Head of caudate nucleus (tissue), 42 donors: ENCODE data around the gene ZNF341.

Source experiments
- DNase-seq, 42 donors: peaks; one replicate each; pipeline versions ENCODE4 v3.0.0 to v3.0.0-alpha.2; 2020 to 2021; ENCODE audit warnings: mixed read lengths in 7 of 42
- intact Hi-C: fragments of 100-400 bp; cut with DNase I; formaldehyde crosslinking; loops from one replicate; pipeline ENCODE4 v1.15.0; 2022

The ZNF341 gene

DNA sequence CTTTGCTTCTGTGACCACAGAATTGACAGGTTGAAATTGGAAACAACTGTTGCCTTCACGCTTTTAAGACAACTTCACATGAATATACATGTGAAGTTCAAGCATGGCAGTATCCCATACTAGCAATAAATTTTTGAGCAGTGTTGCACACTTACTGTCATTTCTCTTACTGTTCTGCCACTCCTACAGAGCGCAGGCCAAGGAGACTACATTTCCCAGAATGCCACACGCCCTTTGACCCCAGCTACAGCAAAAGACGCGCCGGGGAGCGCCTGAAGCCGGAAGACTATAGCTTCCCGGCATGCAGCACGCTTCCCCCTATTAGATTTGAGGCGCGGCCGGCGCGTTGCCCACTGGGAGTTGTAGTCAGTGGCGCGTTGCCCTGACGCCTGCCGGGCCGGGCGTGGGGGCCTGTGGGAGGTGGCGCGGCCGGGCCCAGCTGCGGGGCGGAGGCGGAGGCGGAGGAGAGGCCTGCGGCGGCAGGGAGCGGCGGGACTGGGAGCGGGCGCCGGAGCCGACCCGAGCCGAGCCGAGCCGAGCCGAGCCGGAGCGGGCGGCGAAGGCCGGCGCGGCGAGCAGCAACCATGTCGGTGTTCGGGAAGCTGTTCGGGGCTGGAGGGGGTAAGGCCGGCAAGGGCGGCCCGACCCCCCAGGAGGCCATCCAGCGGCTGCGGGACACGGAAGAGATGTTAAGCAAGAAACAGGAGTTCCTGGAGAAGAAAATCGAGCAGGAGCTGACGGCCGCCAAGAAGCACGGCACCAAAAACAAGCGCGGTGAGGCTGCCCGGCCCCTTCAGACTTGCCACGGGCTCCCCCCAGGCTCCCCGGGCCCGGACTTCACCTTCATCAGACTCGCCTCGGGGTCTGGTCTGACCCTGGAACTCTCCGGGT, 79.3 kb downstream of the ZNF341 start, which contains the start of gene CHMP4B:
TSS of gene CHMP4B (plus strand) at position 464 of the 891 bp plus-strand sequence. CDS start at position 585, 121 bp downstream.
- intact Hi-C loops: loop anchor here (2.0 to 5.0 kb wide), 3 partner anchors 79 to 300 kb away; partner anchors contain the start of genes RALY and ZNF341
- DNase-seq: peak; percentile 98 to 100 (median 99)

DNA sequence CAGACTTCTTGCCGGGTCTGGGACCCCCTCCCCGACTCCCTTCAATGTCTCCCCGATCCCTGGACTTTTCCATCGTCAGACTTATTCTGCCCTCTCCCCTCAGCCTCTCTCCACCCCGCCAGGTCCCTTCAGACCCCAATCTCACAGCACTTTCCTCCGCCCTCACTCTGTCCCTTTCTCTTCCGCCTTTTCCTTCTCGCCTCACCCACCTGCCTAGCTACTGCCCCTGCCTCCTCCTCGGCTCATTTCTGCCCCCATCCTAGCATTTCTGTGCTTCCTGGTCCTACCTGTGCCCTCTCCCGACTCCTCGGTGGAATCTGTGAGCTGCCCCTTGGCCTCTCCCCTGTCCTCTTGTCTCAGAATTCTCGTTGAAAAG, 80.0 kb downstream of the ZNF341 start:
- intact Hi-C loops: loop anchor here (2.0 to 5.0 kb wide), 3 partner anchors 79 to 299 kb away; partner anchors contain the start of genes RALY and ZNF341
- DNase-seq: peak in 2 of 42 donors; percentile 5 to 20

DNA sequence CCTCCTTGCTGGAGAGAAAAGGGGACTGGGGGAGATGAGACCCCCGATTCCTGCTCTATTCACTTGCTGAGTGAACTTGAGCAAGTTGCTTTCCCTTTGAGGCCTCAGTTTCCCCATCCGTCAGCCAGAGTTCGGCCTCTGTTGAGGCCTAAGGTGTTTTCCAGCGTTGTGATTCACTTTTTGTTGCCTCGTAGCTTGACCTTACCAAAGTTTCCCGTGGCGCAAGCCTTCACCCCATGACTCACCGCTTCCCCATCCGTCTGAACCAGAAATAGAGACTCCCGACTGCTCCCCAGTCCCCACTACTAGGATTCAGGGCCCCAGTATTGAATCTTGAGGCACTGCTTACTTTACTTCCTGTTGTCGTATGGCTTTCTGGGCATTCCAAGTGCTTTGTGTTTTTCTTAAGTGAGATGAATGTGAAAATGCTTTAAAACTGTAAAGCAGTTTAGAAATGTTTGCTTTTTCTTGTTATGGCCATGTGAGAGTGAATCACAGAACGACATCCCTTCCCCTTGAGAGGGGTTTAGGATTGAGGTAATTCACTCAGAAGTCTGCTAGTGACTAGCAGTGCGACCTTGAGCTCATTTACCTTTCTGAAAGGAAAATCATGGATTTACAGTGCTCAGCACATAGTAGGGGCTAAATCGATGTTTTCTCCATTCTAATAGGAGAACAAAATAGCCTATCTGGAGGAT, 80.5 kb downstream of the ZNF341 start:
- DNase-seq: peak in 17 of 42 donors; percentile 7 to 73 (median 39)
- intact Hi-C loops: loop anchor here (5.0 kb wide), 2 partner anchors 80 to 180 kb away; partner anchors contain the start of genes RALY and ZNF341

DNA sequence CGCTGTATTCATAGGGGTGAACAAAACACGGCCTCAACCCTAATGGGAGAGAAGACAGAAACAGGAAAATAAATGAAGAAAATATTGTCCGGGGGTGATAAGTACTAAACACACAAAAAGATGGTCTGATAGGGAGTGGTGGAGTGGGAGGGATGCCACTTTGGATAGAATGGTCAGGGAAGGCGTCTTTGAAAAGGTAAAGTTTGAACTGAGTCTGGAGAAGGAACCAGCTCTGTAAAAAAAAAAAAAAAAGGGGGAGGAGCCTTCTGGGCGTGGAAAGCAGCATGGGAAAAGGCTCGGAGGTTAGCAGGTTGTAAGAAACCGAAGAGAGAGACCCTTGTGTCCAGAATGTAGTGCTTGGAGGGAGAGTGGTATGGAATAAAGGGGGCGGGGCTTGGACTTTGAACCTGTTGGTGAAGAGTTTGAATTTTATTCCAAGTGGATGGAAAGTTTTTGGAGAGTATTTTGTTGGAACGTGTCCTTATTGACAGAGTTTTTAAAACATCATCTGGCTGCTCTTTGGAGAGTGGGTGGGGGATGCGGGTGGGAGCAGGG, 81.2 kb downstream of the ZNF341 start:
- intact Hi-C loops: loop anchor here (5.0 kb wide), 2 partner anchors 81 to 179 kb away; partner anchors contain the start of genes RALY and ZNF341
- DNase-seq: no peak

DNA sequence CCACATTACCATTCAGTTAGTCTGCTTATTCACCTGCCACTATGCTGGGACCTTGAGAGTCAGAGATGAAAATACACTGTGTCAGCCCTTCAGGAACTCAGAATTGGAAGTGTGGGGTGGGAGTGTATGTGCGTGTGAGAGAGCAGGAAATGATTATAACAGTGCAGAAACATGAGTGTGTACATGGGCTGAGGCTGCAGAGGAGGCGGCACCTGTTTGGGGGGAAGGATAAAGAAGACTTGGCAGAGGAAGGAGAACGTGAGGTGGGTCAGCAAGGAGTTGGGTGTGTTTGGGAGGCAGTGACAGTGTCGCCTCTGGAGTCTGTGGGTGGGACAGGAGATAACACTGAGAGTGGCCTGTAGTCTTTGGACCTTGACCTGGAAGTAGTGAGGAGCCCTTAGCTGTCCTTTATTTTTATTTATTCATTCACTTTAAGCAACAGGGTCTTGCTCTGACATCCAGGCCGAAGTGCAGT, 82.5 kb downstream of the ZNF341 start:
- DNase-seq: no peak
- intact Hi-C loops: loop anchor here (5.0 kb wide), 2 partner anchors 82 to 178 kb away; partner anchors contain the start of genes RALY and ZNF341

DNA sequence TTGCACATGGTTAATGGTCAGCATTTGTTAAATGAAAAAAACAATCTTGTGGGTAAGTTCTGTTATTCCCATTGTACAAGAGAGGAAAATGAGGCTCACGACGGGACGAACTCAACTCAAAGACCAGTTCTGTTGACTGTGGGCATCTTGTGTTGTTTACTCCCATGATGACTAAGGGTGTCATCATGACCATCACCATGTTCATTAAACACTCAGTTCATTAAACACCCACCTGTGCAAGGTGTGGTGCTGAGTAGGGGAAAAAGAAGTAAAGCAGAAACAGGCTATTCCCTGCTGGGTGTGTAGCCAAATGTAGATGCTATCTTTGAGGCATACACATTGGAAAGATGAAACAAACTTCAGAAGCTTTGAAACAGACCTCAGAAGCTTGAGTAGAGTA, 83.9 kb downstream of the ZNF341 start:
- no peak for DNase-seq
- intact Hi-C loops: no loop called here

DNA sequence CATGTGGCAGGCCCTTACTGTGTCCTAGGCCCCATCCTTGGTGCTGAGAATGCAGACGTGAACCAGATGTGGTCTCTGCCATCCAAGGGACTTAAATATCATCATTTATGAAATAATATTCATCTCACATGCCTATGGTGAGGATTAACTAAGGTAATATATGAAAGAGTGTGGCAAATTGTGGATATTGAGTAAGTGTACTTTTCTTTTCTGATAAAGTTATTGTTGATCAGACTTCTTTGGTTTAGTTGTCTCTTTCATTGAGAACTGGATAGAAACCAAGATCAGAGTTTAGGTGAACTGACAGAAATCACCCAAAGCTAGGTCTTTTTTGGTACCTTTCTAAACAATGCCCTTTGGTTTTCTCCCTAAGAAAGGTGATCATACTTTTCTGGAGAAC, 84.4 kb downstream of the ZNF341 start:
- intact Hi-C loops: no loop called here
- no peak for DNase-seq

DNA sequence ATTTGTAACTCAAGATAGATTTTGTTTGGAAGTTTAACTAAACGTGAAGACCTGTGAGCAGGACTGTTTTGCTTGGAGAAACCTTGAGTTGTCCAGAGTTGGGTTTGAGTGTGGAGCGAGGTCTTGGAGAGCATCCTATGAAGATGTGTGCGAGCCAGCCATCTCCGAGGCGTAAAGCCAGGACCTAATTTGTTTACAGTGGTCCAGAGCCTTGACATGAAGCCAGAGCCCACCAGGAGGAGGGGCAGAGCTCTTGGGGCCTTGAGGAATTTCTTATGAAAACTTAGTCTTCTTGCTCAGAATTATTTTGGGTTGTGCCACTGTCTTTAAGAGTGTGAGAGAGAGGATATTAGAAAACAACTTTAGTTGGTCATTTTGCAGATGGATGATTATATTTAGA, 85.6 kb downstream of the ZNF341 start:
- no peak for DNase-seq
- intact Hi-C loops: no loop called here

DNA sequence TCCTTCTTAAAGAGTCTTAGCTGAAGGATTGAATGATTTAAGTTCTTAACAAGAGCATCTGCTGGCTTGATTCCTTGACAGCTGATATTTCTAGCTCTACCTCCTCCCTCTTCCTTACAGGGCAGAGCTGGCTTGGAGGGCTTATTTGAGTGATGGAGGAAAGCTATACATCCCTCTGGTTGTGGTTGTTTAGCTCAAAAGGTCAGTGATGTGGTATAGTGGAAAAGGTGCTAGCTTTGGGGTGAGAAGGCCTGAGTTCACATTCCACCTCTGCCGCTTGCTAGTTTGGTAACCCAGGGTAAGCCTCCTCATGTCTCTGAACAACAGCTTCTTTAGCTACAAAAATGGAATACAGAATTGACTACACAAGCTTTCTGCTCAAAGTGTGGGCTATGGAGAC, 87.7 kb downstream of the ZNF341 start:
- intact Hi-C loops: no loop called here
- DNase-seq: no peak

DNA sequence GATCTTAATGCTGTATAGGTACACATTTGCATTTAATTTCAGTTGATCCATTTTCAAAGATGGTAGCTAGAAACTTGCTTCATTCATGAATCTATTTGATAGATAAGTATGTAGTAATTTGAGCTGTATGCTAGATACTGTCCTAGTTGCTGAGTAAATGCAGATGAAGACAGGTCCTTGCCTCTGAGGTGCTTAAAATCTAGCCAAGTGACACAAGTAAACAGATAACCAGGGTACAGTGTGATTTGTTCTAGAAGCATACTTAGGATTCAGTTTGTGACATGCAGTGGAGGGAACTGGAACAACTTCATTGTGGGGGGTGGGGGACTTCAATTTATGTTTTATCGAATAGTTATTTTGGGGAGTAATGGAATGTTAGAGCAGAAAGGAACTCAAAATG, 88.6 kb downstream of the ZNF341 start:
- intact Hi-C loops: no loop called here
- no peak for DNase-seq

DNA sequence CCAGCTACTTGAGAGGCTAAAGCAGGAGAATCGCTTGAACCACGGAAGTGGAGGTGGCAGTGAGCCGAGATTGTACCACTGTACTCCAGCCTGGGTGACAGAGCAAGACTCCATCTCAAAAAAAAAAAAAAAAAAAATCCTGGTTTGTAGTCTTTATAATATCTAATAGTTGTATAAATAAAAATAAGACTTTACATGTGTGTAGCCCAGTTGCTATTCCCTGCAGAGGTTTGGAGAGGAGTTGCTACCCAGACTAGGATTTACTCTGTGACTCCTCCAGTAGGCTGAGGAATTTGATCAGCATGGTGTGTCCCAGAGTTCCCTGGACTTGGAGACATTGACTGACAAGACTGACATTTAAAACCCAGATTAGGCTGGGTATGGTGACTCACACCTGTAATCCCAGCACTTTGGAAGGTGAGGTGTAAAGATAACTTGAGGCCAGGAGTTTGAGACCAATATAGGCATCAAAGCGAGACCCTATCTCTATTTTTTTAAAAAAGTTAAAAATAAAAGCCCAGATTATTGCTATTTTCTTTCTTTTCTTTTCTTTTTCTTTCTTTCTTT, 89.6 kb downstream of the ZNF341 start:
- no peak for DNase-seq
- intact Hi-C loops: no loop called here

DNA sequence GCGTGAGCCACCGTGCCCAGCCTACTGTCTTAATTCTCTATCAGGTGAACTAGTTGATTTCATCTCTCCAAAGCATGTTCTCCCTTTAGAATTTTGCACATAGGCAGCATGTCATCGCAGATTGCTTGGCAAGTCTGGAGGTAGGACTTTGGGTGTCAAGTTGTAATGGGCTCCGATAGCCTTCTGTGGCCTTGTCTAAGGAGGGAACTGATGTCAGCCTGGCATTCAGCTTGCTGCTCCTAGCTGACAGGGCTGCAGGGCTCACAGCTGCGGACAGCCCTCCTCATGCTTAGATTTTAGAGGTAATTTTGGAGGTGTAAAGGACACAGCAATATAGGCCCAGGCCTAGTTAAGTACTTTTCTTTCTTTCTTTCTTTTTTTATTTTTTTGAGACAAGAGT, 90.6 kb downstream of the ZNF341 start:
- intact Hi-C loops: no loop called here
- DNase-seq: no peak

DNA sequence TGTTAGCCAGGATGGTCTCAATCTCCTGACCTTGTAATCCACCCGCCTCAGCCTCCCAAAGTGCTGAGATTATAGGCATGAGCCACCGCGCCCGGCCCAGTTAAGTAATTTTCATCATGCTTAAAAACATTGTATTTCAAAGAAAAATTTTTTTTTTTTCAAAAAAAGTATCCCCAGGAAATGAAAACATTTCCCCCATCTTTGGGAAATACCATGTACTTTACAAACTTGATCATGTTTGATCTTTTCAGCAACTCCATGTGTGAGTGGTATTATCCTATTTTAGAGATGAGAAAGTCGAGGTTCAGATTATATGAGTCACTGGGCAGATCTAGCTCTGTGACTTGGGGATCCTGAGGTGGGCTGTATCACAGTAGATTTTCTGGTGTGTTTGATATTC, 91.2 kb downstream of the ZNF341 start:
- DNase-seq: no peak
- intact Hi-C loops: no loop called here

DNA sequence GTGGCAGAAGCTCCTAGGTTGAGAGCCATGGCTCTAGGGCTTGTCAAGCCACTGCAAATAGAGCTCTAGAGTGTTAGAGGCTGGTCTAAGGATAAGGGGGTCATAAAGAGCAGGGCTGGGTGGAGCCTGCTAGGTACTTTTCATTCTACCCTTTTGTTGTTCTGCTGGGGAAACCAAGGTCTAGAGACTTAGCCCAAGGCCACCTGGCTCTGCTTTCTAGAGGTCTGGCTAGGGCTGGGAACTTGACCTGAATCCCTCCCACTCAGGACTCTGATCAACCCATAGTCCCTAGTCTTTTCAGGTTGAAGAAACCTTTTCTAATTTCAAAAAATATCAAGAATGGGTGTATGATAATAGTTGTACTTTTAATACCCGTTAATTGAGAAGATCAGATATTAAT, 93.1 kb downstream of the ZNF341 start:
- intact Hi-C loops: no loop called here
- DNase-seq: no peak

DNA sequence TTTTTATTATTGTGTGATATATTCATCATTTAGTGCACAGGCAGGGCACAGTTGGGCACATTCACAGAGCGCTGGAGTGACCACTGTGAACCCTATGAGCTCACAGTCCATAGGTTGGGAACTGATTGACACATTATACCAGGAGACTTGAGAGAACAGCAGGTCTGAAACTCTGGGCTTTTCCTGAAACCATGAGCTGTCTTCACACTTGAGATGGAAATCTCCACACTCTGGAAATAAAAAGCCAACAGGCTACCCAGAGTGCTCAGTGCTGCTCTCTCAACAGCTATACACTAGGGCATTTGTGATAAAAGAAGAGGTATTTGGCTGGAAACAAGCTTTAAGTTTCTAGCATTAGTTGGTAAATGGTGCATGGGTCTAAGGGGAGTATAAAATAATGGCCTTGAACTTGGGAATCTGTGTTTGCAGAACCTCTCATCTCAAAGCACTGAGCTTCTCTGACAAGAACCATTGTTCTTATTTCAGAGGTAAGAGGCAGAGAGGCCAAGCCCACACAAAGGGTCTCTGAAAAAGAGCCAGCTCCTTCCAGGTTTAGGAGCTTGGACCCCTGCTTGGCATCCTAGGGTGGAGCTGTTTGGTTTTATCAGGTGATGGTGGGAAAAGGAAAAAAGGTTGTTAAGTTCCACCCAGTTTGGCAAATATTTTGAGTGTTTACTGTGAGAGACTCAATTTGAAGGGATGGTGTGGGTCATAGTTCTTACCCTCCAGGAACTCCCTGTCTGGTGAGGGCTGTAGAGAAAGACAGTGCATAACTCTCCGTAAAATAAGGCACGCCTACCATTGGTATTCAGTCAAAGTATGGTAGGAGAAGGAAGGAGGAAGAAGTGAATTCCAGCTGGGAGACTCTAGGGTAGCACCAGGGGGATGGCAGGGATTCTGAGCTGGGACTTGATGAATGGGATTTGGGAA, 93.8 kb downstream of the ZNF341 start:
- intact Hi-C loops: no loop called here
- DNase-seq: no peak

DNA sequence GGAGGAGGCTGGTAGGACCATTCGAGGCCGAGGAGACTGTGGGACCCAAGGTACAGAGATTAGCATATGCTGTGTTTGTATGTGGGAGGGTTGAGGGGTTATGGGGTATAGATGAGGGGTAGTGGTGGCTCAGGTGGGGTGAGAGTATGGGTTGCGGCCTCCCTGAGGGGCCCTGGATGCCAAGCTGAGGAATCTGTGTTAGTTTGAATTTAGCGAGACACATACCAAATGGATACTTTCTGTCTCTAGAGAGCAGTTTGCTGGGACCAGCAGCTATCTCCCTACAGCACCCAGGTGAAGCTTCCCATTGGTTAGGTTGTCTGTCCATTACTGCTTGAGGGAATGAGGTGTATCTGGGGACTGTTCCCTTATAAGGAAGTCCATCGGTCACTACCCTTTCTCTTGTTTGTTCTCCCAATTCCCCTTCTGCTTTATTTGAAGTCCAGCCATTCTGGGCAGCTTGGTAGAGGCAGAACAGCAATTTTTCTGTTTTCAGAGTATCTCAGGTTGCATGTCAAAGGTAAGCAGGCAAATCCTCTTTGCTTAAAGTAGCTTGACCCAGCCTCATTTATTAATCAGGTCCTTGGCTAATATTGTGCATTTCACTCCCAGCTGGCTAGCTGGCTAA, 94.6 kb downstream of the ZNF341 start:
- no peak for DNase-seq
- intact Hi-C loops: no loop called here

DNA sequence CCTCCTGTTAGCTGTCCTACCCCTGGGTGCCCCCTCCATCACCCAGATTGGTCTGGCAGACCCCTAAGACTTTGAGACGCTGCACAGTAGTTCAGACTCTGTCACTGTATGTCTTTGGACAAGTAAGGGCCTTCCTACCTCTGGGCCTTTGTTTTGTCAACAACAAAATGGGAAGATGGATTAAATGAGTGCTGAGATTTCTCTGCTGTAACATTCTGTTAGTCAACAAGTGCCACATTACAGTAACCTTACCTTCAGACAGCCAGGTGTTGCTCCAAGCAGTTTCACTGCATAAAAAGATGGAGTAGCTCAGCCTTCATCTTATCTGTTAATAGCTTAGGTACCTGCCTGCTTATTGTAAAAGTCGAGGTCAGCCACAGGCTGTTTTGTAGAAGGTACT, 95.3 kb downstream of the ZNF341 start:
- intact Hi-C loops: no loop called here
- no peak for DNase-seq
